Measurements from ENCODE around the gene RGR. TPM values are rescaled to one million over a fixed set of nuclear protein-coding genes. Genes with fewer than 3 reads are reported as not detected.
A peak's percentile ranks its signal among the peaks of the same experiment; 100 is the strongest.

RGR gene
- total RNA-seq, 6 experiments from 2014 or later, result not detected

GRCh38 chr10:84265418-84265817 lies 20.6 kb downstream of the RGR start:
- intact Hi-C loops (cut with DNase I), result no loop called here

DNA sequence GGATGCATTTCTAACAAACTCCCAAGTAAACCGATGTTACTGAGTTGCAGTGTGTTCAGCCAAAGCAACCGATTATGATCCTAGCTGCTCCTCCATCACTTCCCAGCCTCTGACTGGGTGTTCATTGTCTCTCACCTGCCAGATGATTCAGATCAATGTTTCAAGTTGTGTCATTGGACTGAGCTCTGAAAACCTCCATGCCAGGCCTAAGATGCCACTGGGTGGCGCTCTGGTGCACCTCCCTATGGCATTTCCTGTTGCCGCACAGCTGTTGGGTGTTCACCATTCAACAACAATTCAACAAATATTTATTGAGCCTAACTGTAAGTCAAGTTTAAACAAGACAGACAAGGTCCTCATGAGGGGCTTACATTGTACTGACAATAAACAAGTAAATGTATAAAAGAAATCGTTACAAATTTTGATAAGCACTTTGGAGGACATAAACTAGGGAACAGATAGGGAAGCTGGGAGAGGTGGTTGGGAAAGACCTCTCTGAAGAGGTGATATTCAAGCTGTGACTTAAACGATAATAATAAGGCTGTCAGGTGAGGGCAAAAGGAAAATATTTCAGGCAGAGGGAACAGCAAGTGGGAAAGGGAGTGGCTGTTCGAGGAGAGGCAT lies 22.8 kb downstream of the RGR start:
- 32% methylated on average over 7 of the region's 7 CpGs for WGBS (ENCODE audit: insufficient coverage, low coverage, low lambda C conversion rate, missing lambda C conversion rate)
- H3K36me3 ChIP-seq, result no peaks in the 10 kb centered on the region
- TF ChIP-seq POLR2A (IDR thresholded peaks at IDR 0.05) (no peak), CTCF (IDR thresholded peaks at IDR 0.05) (peak; percentile 28 to 46 (median 40))
- intact Hi-C loops (cut with DNase I), result no loop called here
- no peak overlapping the region for H3K4me3 ChIP-seq
- no peaks in the 10 kb centered on the region for H3K4me1 ChIP-seq
- no peaks in the 10 kb centered on the region for H3K27me3 ChIP-seq
- H3K9me3 ChIP-seq, result no peaks in the 10 kb centered on the region
- DNase-seq (no peak), ATAC-seq (peak in 3 of 4 donors; percentile 45 to 70 (median 56))
- no peak overlapping the region for H3K27ac ChIP-seq

More at GRCh38 chr10:84265418-84265817, 20.6 kb downstream of the RGR start:
- no peak for DNase-seq
- H3K27me3 ChIP-seq, result no peaks in the 10 kb centered on the region
- no peak for TF ChIP-seq CTCF (IDR thresholded peaks at IDR 0.05)
- TF ChIP-seq POLR2A (IDR thresholded peaks at IDR 0.05), result no peak
- H3K9me3 ChIP-seq, result no peaks in the 10 kb centered on the region
- no peaks in the 10 kb centered on the region for H3K36me3 ChIP-seq
- H3K4me1 ChIP-seq, result no peaks in the 10 kb centered on the region
- no peak overlapping the region for H3K4me3 ChIP-seq
- H3K27ac ChIP-seq, result no peak overlapping the region
- no peak for ATAC-seq
- WGBS (ENCODE audit: insufficient coverage, low coverage, low lambda C conversion rate, missing lambda C conversion rate), result 88% methylated on average over 2 of the region's 4 CpGs

DNA sequence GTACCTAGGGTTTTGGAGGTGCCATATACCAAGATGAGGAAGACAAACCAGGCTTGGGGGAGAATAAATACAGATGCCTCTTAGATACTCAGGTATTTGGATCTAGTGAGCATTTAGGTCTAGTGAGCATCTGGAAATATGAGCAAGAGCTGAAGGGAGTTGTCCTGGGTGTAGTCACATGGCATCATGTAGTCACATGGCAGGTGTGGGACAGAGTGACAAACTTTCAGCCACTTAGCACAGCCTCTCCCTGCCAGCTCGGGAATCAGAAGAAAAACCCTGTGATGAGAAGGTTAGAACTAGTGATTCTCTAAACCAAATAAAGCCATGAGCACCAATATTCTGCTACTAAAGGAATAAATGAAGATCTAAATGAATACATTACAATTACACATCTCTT lies 24.3 kb downstream of the RGR start:
- Histone ChIP-seq H3K4me3 (no peak overlapping the region), H3K4me1 (no peaks in the 10 kb centered on the region), H3K27me3 (no peaks in the 10 kb centered on the region), H3K9me3 (no peaks in the 10 kb centered on the region), H3K27ac (no peak overlapping the region), H3K36me3 (no peaks in the 10 kb centered on the region)
- no peak for ATAC-seq
- no peak for DNase-seq
- intact Hi-C loops (cut with DNase I), result no loop called here
- 33% methylated on average over 1 of the region's 1 CpG for WGBS (ENCODE audit: insufficient coverage, low coverage, low lambda C conversion rate, missing lambda C conversion rate)
- TF ChIP-seq CTCF (IDR thresholded peaks at IDR 0.05) (no peak), POLR2A (IDR thresholded peaks at IDR 0.05) (no peak)

DNA sequence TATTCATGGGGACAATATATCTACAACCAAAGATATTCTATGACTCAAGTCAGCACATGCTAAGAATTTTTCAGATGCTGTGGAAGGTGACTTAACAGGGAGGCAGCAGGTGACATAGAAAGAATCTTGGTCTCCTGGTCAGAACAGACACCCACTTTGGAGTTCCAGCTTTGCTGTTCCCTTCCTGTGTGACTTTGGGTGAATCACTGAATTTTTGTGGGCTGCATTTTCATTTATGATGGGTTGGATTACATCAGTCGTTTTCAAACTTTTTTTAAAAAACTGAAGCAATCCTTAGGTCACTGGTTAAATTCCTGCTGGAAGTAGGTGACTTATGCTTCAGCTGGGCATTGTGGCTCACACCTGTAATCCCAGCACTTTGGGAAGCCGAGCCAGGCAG lies 24.9 kb downstream of the RGR start:
- Histone ChIP-seq H3K9me3 (no peaks in the 10 kb centered on the region), H3K27ac (no peak overlapping the region), H3K4me1 (no peaks in the 10 kb centered on the region), H3K27me3 (no peaks in the 10 kb centered on the region), H3K4me3 (no peak overlapping the region), H3K36me3 (no peaks in the 10 kb centered on the region)
- WGBS (ENCODE audit: insufficient coverage, low coverage, low lambda C conversion rate, missing lambda C conversion rate), result 32% methylated on average over 2 of the region's 2 CpGs
- no peak for TF ChIP-seq POLR2A (IDR thresholded peaks at IDR 0.05)
- no peak for TF ChIP-seq CTCF (IDR thresholded peaks at IDR 0.05)
- intact Hi-C loops (cut with DNase I), result no loop called here
- DNase-seq (no peak), ATAC-seq (no peak)
